ENCODE results near the gene MCAM. TPM values are rescaled to one million over a fixed set of nuclear protein-coding genes. Genes with fewer than 3 reads are reported as not detected.

MCAM gene
- total and polyA plus RNA-seq, 10 of the 15 experiments (the other 5 are each of a cell fraction or from before 2014, with no cell fraction given): 3.1 to 19.7 (median 9.3) TPM

- TF ChIP-seq PRDM15 (CRISPR knock-in tag; IDR thresholded peaks at IDR 0.05): no peak
- no peak for TF ChIP-seq CUX1 (IDR thresholded peaks at IDR 0.05; ENCODE audit: insufficient replicate concordance, low read depth, low read length)
- no peak for TF ChIP-seq MYB (IDR thresholded peaks at IDR 0.05; ENCODE audit: borderline replicate concordance, low read depth, low read length)
Measured at GRCh38 chr11:119316729-119317591, at the start of gene MCAM (continued).

All from GM12878 (cell line).